ENCODE data around the gene OOSP3.
"Not testable (repeated sequence)": the region's sequence is repeated elsewhere in the genome, so short reads cannot be mapped to it uniquely, and the experiment has no call there.

OOSP3 gene

GRCh38 chr11:59878575-59878974 lies at the start of gene OOSP3:
Gene OOSP3 (plus strand): TSS chr11:59878782. CDS start chr11:59878809, 27 bp downstream.
- no peak for DNase-seq

GRCh38 chr11:59829358-59829757 lies 49.2 kb upstream of the OOSP3 start:
- no peak for DNase-seq

- DNase-seq = no peak
These were observed 45.0 kb upstream of the OOSP3 start for GRCh38 chr11:59833602-59834001.

GRCh38 chr11:59839615-59840014 lies 39.0 kb upstream of the OOSP3 start:
- DNase-seq = no peak

- no peak for DNase-seq
These were observed 37.1 kb upstream of the OOSP3 start for GRCh38 chr11:59841514-59841913.

- no peak for DNase-seq
These were observed 36.3 kb upstream of the OOSP3 start for GRCh38 chr11:59842316-59842715.

GRCh38 chr11:59845399-59845798 lies 33.2 kb upstream of the OOSP3 start, which contains the start of gene CBLIF:
Gene CBLIF (minus strand): TSS chr11:59845499. CDS start chr11:59845453, 46 bp downstream.
- DNase-seq = no peak

DNA sequence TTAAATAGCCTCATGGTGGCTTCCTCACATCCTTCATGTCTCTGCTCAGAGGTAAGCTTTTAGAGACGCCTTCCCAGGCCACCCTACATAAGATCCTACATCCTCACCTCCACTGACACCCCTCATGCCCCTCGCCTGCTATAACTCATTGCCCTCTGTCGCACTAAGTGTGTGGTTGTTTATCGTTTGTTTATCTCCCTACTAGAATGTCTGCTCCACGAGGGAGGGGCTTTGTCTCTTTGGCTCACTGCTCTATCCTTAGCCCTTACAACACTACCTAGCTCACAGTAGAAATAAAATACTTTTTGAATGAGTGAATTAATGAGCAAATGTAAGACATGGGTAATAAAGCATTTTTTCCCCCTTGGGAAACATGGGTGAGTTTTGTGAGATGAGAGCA lies 32.0 kb upstream of the OOSP3 start:
- DNase-seq = no peak

DNA sequence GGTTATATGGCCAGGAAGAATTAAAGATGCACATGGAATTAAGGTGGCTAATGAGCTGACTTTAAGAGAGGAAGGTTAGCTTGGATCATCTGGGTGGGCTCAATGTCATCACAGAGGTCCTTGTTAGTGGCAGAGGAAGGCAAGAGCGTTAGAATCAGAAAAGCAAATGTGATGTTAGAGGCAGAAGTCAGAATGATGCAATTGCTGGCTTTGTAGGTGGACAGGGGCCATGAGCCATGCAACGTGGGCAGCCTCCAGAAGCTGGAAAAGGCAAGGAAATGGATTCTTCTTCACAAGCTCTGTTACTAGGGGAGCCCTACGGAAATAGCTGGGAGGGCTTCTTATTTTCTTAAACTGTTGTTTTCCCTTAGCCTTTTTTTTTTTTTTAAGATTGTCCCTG lies 31.0 kb upstream of the OOSP3 start:
- no peak for DNase-seq

DNA sequence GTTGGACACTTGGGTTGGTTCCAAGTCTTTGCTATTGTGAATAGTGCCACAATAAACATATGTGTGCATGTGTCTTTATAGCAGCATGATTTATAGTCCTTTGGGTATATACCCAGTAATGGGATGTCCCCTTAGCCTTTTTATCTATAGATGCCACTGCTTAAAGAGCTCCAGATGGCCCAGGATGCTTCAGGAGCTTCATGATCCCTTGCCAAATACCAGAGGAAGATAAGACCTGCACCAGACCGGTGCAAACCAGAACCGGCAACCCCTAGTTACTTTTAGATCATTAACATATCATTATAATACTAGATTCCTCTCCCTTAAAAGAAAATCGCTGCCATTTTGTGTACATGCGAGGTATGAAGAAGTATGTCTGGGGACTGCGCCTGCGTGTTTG lies 30.1 kb upstream of the OOSP3 start:
- not testable (repeated sequence) for DNase-seq

GRCh38 chr11:59849129-59849528 lies 29.5 kb upstream of the OOSP3 start:
- no peak for DNase-seq

DNA sequence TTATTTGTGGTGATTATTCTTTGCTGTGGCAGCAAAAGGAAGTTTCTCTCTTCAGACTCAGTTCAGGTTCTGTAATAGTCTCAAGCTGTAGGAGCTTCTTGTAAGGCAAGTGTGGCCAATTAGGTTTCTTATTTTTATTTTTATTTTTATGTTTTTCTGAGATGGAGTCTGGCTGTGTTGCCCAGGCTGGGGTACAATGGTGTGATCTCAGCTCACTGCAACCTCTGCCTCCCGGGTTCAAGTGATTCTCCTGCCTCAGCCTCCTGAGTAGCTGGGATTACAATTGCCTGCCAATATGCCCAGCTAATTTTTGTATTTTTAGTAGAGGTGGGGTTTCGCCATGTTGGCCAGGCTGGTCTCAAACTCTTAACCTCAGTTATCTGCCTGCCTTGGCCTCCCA lies 29.0 kb upstream of the OOSP3 start:
- DNase-seq = not testable (repeated sequence)

DNA sequence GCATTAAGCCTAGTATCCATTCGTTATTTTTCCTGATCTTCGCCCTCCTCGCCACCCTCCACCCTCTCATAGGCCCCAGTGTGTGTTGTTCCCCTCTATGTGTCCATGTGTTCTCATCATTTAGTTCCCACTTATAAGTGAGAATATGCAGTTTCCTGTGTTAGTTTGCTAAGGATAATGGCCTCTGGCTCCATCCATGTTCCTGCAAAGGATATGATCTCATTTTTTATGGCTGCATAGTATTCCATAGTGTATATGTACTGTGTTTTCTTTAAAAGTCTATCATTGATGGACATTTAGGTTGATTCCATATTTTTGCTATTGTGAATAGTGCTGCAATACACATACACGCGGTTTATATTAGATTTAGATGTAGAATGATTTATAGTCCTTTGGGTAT lies 27.2 kb upstream of the OOSP3 start:
- not testable (repeated sequence) for DNase-seq

DNA sequence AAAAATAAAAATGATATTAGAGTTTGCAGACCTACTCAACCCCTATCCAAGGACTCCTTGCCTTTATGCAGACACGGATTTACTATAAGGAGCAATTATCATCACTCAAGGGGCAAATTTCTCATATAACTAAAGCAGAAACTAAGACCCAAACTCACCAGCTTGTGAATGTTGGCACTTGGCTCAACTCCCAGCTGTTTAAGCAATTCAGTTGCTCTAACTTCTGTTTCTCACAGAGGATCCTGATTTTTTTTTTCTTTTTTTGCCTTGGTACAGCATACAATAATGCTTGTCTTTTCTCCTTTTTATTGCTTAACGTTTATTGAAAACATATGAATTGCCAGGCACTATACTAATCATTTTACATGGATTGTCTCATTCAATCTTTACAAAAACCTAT lies 23.7 kb upstream of the OOSP3 start:
- no peak for DNase-seq

DNA sequence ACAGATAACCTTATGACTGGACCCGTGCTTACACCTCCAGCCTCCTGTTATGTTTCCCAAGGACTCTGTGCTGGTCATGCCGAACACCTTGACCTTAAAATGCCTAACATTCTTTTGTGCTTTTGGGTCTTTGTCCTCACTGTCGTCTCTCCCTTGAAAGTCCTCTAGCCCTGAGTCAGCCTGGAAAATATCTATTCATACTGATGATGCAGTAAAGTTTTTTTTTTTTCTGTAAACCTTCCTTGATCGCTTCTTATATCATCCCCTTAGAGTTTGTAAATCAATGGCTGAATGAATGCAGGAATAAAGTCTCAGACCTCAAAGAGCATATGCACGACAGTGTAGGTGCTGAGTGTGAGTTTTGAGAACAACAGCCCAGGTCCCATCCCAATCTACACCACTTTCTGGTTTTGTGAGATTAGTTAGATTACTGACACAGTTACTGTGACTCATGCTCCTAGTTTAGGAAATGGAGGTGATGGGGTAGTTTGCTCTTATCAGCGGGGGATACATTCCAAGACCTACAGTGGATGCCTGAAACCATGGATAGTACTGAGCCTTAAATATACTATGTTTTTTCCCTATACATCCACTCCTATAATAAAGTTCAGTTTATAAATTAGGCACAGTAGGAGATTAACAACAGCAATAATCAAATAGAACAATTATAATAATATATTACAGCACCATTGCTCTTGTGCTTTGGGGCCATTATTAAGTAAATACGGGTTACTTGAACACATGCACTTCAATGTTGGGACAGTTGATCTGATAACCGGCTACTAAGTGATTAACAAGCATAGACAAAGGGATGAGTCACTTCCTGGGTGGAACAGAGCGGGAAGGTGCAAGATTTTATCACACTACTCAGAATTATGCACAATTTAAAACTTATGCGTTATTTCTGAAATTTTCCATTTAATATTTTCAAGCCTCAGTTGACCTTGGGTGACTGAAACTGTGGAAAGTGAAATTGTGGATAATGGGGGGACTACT lies 20.8 kb upstream of the OOSP3 start:
- peak; percentile 1 for DNase-seq

DNA sequence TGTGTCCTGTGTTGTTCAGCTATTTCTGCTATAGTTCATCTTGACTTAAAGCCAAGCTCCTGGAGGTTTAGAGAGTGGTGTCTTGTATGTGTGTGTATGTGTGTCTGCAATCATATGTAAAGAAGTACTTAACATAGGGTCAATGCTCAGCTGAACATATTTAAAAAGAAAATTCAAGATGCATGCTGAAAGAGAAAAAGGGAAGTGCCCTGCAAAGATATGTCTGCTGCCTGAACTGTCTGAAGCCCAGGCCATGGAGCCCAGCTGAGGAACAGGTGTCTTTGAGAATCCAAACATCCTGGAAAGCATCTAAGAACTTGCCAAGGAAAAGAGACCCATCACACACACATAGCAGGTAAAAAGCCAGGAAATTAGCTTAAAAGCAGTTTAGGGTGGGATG lies 18.9 kb upstream of the OOSP3 start:
- no peak for DNase-seq

- DNase-seq = no peak
These were observed 16.3 kb upstream of the OOSP3 start for GRCh38 chr11:59862252-59862651.

DNA sequence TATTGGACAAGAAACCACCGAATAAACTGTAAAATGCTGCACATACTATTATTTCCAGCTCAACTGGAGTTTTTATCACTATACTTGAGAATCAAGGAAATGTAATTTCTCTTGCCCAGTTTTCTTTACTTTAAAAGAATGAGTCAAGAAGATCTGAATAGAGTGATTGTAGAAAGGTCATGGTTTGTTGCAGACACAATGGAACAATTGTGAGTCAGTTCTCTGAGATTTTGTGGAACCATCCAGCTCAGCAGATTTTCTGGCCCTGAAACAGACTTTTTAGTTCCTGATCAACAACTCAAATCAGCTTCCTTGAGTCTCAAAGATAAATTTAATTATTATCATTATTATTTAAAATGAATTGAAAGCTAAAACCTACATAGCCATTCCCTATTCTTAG lies 13.6 kb upstream of the OOSP3 start:
- no peak for DNase-seq

GRCh38 chr11:59866397-59866796 lies 12.2 kb upstream of the OOSP3 start, which contains the start of gene TCN1:
Gene TCN1 (minus strand): TSS chr11:59866487. CDS start chr11:59866470, 17 bp downstream.
- DNase-seq = no peak

DNA sequence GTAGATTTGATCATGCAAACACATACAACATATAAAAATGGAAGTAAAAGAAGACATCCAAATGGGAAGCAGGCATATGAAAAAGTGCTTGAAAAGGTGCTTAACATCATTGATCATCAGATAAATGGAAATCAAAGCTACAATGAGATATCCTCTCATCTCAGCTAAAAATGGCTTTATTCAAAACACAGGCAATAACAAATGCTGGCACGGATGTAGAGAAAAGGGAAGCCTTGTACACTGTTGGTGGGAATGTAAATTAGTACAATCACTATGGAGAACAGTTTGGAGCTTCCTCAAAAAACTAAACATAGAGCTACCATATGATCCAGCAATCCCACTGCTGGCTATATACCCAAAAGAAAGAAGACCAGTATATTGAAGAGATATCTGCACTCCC lies 11.7 kb upstream of the OOSP3 start:
- no peak for DNase-seq

- no peak for DNase-seq
These were observed 10.6 kb upstream of the OOSP3 start for GRCh38 chr11:59867946-59868345.

DNA sequence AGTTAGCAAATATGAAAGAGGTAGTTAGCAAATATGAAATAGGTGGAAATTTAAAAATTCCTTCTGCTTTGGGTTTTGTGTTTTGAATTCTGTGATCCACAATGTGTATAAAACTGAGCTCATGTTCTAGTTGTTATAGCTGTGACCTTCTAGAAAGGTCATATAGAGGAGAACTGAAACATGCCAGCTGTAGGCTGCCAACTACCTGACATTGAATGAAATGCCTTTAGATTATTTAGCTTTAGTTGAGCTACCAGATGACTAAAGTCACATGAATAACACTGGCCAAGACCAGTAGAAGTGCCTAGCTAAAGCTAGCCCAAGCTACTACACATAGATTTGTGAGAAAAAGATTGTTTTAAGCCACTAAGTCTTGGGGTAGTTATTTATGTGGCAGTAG lies 6.5 kb upstream of the OOSP3 start:
- no peak for DNase-seq

DNA sequence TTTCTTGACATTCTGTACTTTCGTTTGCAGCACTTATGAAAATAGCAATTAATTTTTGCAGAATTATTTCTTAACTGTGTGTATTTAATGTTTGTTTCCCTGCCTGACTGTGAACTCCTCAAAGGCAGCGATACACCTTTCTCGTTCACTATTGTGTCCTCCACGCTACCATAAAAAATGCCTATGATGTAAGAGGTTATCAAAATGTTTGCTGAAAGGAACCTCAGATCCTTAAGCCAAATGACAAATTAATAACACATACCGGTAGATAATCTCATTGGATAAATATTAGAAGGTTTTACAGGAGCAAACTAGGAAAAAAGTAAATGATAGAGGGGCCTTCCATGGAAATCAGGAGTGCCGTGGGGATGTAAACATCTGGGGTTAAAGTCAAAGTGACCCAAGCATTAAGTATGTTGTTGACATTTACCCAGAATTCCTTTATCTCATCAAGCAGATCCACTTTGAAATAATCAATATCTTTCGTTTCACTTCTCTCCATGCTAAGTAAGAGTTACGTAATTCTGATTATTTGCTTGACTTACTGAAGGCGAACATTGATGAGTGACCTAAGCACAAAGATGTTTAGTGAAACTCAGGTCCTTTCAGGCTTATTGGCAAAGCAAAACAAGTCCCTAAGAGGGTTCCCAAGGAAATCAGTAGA lies 2.6 kb upstream of the OOSP3 start:
- no peak for DNase-seq

DNA sequence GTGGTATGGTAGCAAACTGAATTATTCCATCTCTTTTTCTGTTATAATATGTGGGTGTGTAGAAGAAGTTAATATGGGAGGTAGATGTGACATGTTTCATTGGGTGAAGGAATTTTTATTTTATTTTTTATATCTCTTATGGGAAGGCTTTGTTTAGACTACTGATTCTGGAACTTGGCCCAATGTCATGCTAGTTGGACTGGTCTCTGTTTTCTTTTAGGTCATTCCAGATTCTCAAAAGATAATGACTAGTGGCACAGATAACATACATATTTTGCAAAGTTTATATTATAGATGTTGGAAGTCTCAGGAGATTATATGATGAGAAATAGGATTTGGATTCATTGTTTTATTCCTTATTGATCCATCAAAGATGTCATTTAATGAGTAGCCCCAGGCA lies 1.3 kb upstream of the OOSP3 start:
- DNase-seq = no peak

All from NK-92 treated with Interleukin-12 subunit alpha and Interleukin-12 subunit beta, amount 100 ng/mL, for 24 hours (cell line).